Stimulated activated naive B cell treated with anti-CD40 and anti-IgM and Interleukin-4, amounts not matched to agents 10 μg/mL and 1 μg/mL and 100 μg/mL, for 72 hours (primary cell): ENCODE data around the gene BEX4.
A peak's percentile ranks its signal among the peaks of the same experiment; 100 is the strongest.
"Not testable (repeated sequence)": the region's sequence is repeated elsewhere in the genome, so short reads cannot be mapped to it uniquely, and the experiment has no call there.

Experiments
- ATAC-seq, 2 donors: fragments of 150-1000 bp; cut with Tn5 transposase; replicated peaks; 2 replicates each; pipeline ENCODE4 v1.10.0; 2021; ENCODE audit warnings: moderate library complexity in 1 of 2
- DNase-seq: peaks from one replicate; pipeline ENCODE4 v3.0.0; 2021
- H3K27ac Mint-ChIP-seq: one replicate; pipeline ENCODE4 v1.8.0; 2022; ENCODE audit warnings: mild to moderate bottlenecking, mixed read lengths
- H3K27me3 Mint-ChIP-seq, 2 donors: one replicate each; pipeline ENCODE4 v1.8.0; 2022; ENCODE audit warnings: mixed read lengths in 2 of 2
- H3K36me3 Mint-ChIP-seq, 2 donors: one replicate each; pipeline ENCODE4 v1.8.0; 2022; ENCODE audit warnings: mixed read lengths in 2 of 2, mild to moderate bottlenecking in 1 of 2
- H3K4me1 Mint-ChIP-seq, 2 donors: one replicate each; pipeline ENCODE4 v1.8.0; 2022; ENCODE audit warnings: mixed read lengths in 2 of 2, mild to moderate bottlenecking in 1 of 2
- H3K4me3 Mint-ChIP-seq, 2 donors: one replicate each; pipeline ENCODE4 v1.8.0; 2022; ENCODE audit warnings: mild to moderate bottlenecking in 2 of 2, mixed read lengths in 2 of 2, moderate library complexity in 1 of 2
- H3K9me3 Mint-ChIP-seq, 2 donors: one replicate each; pipeline ENCODE4 v1.8.0; 2022; ENCODE audit warnings: mixed read lengths in 2 of 2, mild to moderate bottlenecking in 1 of 2

The BEX4 gene

DNA sequence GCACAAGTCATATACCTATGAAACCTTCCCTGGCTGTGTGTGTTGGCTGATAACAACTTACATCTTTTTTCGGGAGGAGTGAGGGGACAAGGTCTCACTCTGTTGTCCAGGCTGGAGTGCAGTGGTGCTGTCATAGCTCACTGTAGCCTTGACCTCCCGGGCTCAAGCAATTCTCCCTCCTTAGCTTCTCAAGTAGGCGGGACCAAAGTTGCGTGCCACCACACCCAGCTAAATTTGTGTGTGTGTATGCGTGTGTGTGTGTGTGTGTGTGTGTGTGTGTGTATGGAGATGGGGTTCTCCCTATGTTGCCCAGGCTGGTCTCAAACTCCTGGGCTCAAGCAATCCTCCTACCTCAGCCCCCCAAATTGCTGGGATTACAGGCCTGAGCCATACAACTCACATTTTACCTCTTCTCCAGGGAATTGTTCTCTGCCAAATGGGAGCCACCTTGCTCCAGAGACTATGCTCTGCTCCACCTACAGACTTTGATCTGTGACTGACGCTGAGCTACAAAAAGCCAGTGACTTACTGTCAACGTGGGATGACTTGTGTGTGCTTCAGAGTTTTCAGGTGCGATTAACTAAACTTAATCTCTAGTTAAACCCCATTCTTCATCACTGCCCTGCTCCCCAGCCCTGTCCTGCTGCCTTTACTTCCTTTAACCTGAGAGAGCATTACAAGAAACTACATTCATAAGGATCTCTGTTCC is 2.0 kb upstream of the BEX4 start:
- DNase-seq = no peak
- Mint-ChIP-seq H3K27me3 (peaks cover 0 to 4% of the 10 kb centered on the region in 2 donors), H3K27ac (no peak overlapping the region), H3K4me3 (no peak overlapping the region), H3K36me3 (no peaks in the 10 kb centered on the region), H3K4me1 (peaks cover 0 to 7% of the 10 kb centered on the region in 2 donors), H3K9me3 (no peaks in the 10 kb centered on the region)
- ATAC-seq = no peak

DNA sequence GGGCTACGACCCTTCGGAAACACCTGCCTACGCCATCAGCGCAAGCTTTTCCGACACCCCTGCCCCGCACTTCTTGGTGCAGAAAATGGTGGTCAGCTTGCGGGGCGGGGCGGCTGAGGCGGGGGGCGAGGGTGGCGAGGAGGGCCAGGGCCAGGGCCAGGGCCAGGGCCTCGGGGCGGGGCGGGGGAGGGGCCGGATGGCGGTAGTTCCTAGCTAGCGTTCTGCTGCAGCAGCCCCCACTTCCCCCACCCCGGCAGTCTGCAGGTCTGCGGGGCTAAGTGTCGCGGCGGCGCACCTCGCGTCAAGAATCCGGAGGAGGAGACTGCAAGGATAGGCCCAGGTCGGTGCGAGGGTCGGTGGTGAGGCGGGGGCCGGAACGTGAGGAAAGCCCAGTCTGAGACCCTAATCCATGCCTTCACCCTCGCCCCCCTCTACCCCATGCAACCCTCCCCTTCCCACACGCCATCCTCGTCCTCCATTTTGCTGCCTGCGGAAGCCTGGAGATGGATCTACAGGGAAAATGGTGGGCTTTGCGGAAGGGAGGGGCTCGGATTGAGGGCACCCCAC is 600 bp downstream of the BEX4 start:
- Mint-ChIP-seq H3K9me3 (no peaks in the 10 kb centered on the region), H3K4me1 (peaks cover 0 to 13% of the 10 kb centered on the region in 2 donors), H3K36me3 (no peaks in the 10 kb centered on the region), H3K27me3 (peaks cover 0 to 13% of the 10 kb centered on the region in 2 donors), H3K27ac (no peak overlapping the region), H3K4me3 (peak overlapping the region; percentile 91 to 96)
- DNase-seq (no peak), ATAC-seq (peak; percentile 35 to 44)

DNA sequence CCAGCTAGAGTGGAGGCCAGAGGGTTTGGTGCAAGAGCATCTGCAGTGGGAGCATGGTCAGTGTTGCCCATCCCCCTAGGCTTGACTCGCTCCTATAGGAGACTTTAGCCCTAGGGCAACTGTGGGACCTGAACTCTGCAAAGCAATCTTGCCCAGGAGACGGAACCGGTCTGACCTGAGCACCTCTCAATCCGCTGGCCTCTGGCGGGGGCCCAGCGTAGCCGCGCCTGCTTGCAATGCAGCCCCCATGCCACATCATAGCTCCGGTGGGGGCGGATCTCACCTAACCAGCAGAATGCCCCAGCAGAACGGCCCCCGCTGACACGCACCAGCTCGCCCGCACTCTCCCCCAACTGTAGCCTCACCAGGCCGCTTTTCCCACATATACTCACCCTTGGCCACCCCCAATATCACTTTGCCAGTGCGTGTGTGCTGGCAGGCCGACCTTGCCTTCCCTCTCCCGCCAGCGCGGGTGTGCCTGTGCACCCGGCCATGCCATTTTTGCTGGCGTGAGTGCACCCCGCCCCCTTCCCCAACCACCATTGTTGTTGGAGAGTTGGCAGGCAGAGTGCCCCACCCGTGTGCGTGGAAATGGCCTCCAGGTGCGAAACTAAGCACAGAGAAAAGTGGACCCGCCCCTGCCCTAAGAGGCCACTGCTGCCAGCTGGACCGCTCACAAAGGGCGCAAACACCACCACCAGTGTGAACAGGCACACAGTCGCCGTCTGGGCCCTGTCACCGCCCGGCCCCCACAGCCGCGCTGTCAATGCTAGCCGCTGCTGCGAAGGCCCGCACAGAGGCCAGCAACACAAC is 5.8 kb downstream of the BEX4 start:
- H3K27me3 Mint-ChIP-seq = peaks cover 34 to 36% of the 10 kb centered on the region in 2 donors
- no peak overlapping the region for H3K27ac Mint-ChIP-seq
- H3K4me3 Mint-ChIP-seq = no peak overlapping the region

DNA sequence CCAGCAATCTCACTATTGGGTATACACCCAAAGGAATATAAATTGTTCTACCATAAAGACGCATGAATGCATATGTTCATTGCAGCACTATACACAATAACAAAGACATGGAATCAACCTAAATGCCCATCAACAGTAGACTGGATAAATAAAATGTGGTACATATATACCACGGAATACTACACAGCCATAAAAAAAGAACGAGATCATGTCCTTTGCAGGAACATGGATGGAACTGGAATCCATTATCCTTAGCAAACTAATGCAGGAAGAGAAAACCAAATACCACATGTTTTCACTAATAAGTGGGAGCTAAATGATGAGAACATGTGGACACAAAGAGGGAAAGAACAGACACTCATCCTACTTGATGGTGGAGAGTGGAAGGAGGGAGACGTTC is 11.0 kb downstream of the BEX4 start:
- not testable (repeated sequence) for H3K4me3 Mint-ChIP-seq, H3K36me3 Mint-ChIP-seq, H3K4me1 Mint-ChIP-seq, DNase-seq, ATAC-seq, H3K27ac Mint-ChIP-seq, H3K9me3 Mint-ChIP-seq
- H3K27me3 Mint-ChIP-seq = peaks cover 21 to 41% of the 10 kb centered on the region in 2 donors

More for the DNA sequence above, 5.8 kb downstream of the BEX4 start:
- DNase-seq = no peak
- no peak for ATAC-seq
- Mint-ChIP-seq H3K4me1 (peaks cover 0 to 11% of the 10 kb centered on the region in 2 donors), H3K9me3 (peaks cover 0 to 2% of the 10 kb centered on the region in 2 donors), H3K36me3 (no peaks in the 10 kb centered on the region)

DNA sequence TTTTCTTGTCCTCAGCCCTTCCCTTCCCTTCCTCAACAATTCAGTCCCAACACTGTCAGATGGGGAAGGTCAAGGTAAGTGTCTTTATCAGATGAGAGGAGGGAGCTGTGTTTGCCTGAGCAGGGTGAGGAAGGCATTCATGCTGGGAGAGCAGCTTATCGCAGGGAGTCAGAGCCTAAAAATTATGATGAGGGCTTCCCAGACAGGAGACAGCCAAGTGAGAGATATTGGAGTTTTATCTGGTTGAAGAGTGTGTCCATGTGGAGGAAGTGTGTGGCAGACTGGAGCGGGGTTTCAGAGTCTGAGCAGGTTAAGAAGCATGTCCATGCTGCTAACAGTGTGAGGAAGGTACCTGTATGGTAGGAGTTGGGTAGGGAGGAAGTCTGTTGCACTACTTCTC is 18.4 kb downstream of the BEX4 start:
- Mint-ChIP-seq H3K4me1 (no peaks in the 10 kb centered on the region), H3K27me3 (peaks cover 6 to 9% of the 10 kb centered on the region in 2 donors), H3K9me3 (peaks cover 0 to 4% of the 10 kb centered on the region in 2 donors), H3K27ac (no peak overlapping the region), H3K36me3 (no peaks in the 10 kb centered on the region), H3K4me3 (no peak overlapping the region)
- DNase-seq = no peak
- ATAC-seq = no peak

- peaks cover 6 to 9% of the 10 kb centered on the region in 2 donors for H3K27me3 Mint-ChIP-seq
- H3K4me3 Mint-ChIP-seq = no peak overlapping the region
- ATAC-seq (no peak), DNase-seq (no peak)
- H3K4me1 Mint-ChIP-seq = no peaks in the 10 kb centered on the region
- peaks cover 0 to 4% of the 10 kb centered on the region in 2 donors for H3K9me3 Mint-ChIP-seq
- H3K36me3 Mint-ChIP-seq = no peaks in the 10 kb centered on the region
- H3K27ac Mint-ChIP-seq = no peak overlapping the region
Observed at GRCh38 chrX:103234869-103235268, 20.0 kb downstream of the BEX4 start.

GRCh38 chrX:103235608-103236007 is 20.7 kb downstream of the BEX4 start:
- H3K4me1 Mint-ChIP-seq, H3K4me3 Mint-ChIP-seq, H3K27me3 Mint-ChIP-seq, ATAC-seq, H3K36me3 Mint-ChIP-seq, DNase-seq, H3K9me3 Mint-ChIP-seq, H3K27ac Mint-ChIP-seq: not testable (repeated sequence)

DNA sequence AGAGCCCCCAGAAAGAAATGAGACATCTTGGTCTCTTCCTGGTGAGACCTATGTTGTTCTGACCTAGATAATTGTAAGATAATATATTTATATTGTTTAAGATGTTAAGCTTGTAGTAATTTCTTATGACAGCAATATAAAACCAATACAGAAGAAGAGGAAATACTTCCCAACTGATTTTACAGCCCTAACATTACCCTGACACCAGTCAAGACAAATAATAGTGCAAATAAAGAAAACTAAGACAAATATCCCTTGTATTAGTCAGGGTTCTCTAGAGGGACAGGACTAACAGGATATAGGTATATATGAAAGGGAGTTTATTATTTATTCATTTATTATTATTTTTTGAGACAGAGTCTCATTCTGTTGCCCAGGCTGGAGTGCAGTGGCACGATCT is 21.4 kb downstream of the BEX4 start:
- Mint-ChIP-seq H3K36me3 (no peaks in the 10 kb centered on the region), H3K4me3 (no peak overlapping the region), H3K4me1 (no peaks in the 10 kb centered on the region), H3K27me3 (peaks cover 6 to 7% of the 10 kb centered on the region in 2 donors), H3K27ac (no peak overlapping the region), H3K9me3 (peaks cover 0 to 4% of the 10 kb centered on the region in 2 donors)
- DNase-seq (no peak), ATAC-seq (no peak)

GRCh38 chrX:103240155-103240554 is 25.2 kb downstream of the BEX4 start:
- peaks cover 0 to 4% of the 10 kb centered on the region in 2 donors for H3K9me3 Mint-ChIP-seq
- H3K4me1 Mint-ChIP-seq = no peaks in the 10 kb centered on the region
- ATAC-seq (no peak), DNase-seq (no peak)
- no peak overlapping the region for H3K27ac Mint-ChIP-seq
- no peaks in the 10 kb centered on the region for H3K36me3 Mint-ChIP-seq
- no peak overlapping the region for H3K4me3 Mint-ChIP-seq
- peaks cover 13 to 14% of the 10 kb centered on the region in 2 donors for H3K27me3 Mint-ChIP-seq

GRCh38 chrX:103248553-103248952 is 33.6 kb downstream of the BEX4 start:
- no peak for ATAC-seq
- DNase-seq = no peak
- H3K4me1 Mint-ChIP-seq = peaks cover under 1% of the 10 kb centered on the region in 2 donors
- peaks cover 0 to 12% of the 10 kb centered on the region in 2 donors for H3K27me3 Mint-ChIP-seq
- no peak overlapping the region for H3K27ac Mint-ChIP-seq
- no peaks in the 10 kb centered on the region for H3K9me3 Mint-ChIP-seq
- H3K36me3 Mint-ChIP-seq = no peaks in the 10 kb centered on the region
- H3K4me3 Mint-ChIP-seq = no peak overlapping the region

DNA sequence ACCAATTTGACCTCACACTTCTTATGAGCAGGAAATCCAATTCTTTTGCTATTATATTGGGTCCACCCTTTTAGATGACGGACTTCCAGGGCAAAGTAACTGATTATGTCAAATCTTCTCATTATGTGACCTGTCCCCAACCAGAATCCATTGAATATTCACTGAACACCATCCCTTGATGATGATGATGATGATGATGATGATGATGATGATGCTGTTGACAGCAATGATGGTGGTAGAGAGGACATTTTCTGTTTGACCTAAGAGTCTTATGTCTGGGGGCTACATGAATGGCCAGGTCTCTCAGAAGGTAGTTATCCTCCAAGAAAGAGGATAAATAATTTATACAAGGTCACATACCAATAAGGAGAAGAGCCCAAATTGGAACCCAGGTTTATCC is 34.9 kb downstream of the BEX4 start:
- peaks cover 6 to 9% of the 10 kb centered on the region in 2 donors for H3K4me1 Mint-ChIP-seq
- no peak overlapping the region for H3K4me3 Mint-ChIP-seq
- peaks cover 0 to 12% of the 10 kb centered on the region in 2 donors for H3K27me3 Mint-ChIP-seq
- peaks cover 2 to 8% of the 10 kb centered on the region in 2 donors for H3K36me3 Mint-ChIP-seq
- no peak for DNase-seq
- no peak for ATAC-seq
- no peak overlapping the region for H3K27ac Mint-ChIP-seq
- H3K9me3 Mint-ChIP-seq = no peaks in the 10 kb centered on the region

DNA sequence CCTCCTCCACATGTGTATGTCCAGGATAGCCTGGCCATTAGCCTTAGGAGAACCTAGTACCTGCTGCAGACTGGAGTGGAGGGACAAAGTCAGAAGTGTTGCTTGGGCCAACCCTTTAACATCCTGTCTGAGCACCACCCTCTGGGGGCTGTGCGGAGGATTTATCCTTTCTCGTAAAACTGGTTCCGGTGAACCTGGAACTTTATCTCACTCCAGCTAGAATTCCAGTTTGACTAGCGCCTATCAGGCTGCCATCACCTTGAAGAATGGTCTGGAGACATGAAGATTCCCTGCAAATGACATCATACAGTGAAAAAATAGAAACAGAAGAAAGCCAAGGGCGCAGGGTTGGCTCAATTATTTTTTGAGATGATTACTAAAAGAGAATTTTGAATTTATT is 36.1 kb downstream of the BEX4 start:
- Mint-ChIP-seq H3K4me3 (no peak overlapping the region), H3K27ac (no peak overlapping the region), H3K4me1 (peaks cover 6 to 9% of the 10 kb centered on the region in 2 donors), H3K27me3 (peaks cover 0 to 5% of the 10 kb centered on the region in 2 donors), H3K36me3 (peaks cover 2 to 11% of the 10 kb centered on the region in 2 donors), H3K9me3 (no peaks in the 10 kb centered on the region)
- DNase-seq (no peak), ATAC-seq (no peak)

DNA sequence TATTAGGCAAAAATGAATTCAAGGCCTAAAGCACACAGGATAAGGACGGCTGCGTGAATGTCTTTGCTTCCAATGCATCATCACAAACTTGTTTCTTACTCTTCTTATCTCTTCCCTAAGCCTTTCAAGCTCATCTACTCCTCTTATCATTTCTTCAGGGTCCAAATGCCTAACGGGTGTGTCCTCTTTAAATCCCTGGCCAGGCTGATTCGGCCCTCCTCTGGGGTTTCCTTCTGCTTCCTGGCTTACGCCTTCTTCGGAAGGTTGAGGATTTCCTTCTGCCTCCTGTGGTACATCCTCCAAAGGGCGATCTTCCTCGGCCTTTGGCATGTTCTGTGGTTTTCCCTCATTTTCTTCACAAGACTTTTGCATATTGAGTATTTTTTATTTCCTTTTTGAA is 38.7 kb downstream of the BEX4 start:
- Mint-ChIP-seq H3K36me3 (peaks cover 2 to 11% of the 10 kb centered on the region in 2 donors), H3K4me3 (peak overlapping the region; percentile 47 to 96), H3K27me3 (no peaks in the 10 kb centered on the region), H3K4me1 (peaks cover 6 to 9% of the 10 kb centered on the region in 2 donors), H3K9me3 (no peaks in the 10 kb centered on the region), H3K27ac (no peak overlapping the region)
- DNase-seq (no peak), ATAC-seq (no peak)

DNA sequence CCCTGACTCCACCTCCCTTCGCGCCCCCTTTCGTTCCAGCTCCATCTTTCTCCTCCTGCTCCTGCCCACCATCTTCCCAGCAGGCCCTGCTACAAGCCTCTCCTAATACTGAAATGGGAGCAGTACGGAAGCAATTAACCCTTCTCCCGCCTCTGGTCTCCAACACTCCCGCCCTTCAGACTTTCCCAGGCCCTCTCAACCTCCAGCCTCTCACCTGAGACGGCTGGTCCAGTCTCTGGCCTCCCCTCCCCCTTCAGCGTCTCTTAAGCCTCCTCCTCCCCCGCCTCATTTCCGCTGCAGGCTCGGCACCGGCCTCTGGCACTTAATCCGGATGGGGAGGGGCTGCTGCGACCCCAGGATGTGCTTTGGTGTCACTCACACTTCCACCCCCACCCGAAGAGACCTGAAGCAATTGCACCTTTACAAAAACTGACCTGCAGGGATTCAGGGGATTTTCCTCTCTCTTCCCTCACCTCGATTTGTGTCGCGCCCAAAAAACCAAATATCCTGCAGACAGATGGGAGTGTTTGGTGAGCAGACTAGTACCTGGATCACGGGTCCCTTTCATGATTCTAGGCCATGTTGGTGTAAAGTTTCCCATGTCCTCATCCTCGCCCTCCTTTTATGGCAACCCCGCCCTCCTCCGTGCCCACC is 39.4 kb downstream of the BEX4 start:
- H3K4me1 Mint-ChIP-seq = peaks cover 6 to 9% of the 10 kb centered on the region in 2 donors
- H3K4me3 Mint-ChIP-seq = peak overlapping the region; percentile 91 to 96
- H3K36me3 Mint-ChIP-seq = peaks cover 2 to 11% of the 10 kb centered on the region in 2 donors
- no peaks in the 10 kb centered on the region for H3K9me3 Mint-ChIP-seq
- peak overlapping the region; percentile 94 for H3K27ac Mint-ChIP-seq
- ATAC-seq (peak; percentile 57 to 66), DNase-seq (peak; percentile 22)
- no peaks in the 10 kb centered on the region for H3K27me3 Mint-ChIP-seq
